ENCODE measurements around the gene CR1.
"Not testable (repeated sequence)": the region's sequence is repeated elsewhere in the genome, so short reads cannot be mapped to it uniquely, and the experiment has no call there.

CR1 gene

GRCh38 chr1:207670997-207671396 lies 175.0 kb downstream of the CR1 start:
- no peak for DNase-seq

GRCh38 chr1:207672522-207673130 lies 176.7 kb downstream of the CR1 start:
- DNase-seq, result peak in 21 of 56 donors; percentile 2 to 68 (median 17)

GRCh38 chr1:207673399-207673798 lies 177.4 kb downstream of the CR1 start:
- no peak for DNase-seq

GRCh38 chr1:207676153-207676552 lies 180.2 kb downstream of the CR1 start:
- no peak for DNase-seq

GRCh38 chr1:207680590-207681388 lies 184.8 kb downstream of the CR1 start:
- DNase-seq, result not testable (repeated sequence)

GRCh38 chr1:207682872-207683434 lies 187.0 kb downstream of the CR1 start:
- not testable (repeated sequence) for DNase-seq

- DNase-seq, result not testable (repeated sequence)
Observed at GRCh38 chr1:207690551-207690950, 194.6 kb downstream of the CR1 start.

- no peak for DNase-seq
Observed at GRCh38 chr1:207691010-207691409, 195.1 kb downstream of the CR1 start.

Measured in nucleus accumbens (tissue), 56 donors.